IPS-NIHi7 (cell line): Measurements from ENCODE around the gene TMEM120B.

ENCODE experiments used
- DNase-seq: peaks from one replicate; pipeline ENCODE4 v3.0.0; 2012; ENCODE audit warnings: mixed read lengths; ENCODE audit errors: extremely low spot score

The TMEM120B gene

GRCh38 chr12:121792607-121793439, 80.3 kb downstream of the TMEM120B start:
- no peak for DNase-seq

DNA sequence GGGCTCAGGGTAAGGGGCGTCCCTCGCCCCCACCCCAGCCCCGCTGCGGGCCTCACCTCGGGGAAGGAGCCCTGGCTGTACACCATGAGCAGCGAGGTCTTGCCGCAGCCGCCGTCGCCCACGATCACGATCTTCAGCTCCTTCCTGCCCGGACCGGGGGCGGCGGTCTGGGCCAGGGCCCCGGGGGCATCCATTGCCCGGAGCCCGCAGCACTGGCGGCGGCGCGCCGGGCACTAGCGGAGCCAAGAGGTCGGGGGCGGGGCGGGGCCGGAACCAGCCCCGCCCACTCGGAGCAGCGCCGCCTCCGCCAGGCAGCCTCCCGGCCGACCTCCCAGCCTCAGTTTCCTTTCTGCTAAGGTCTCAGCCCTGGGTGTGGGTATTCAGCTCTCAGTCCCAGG, 80.9 kb downstream of the TMEM120B start, which contains the start of gene RHOF:
RHOF (minus strand) TSS at position 249 of the 398 bp plus-strand sequence; CDS start at position 194, 55 bp downstream.
- peak; percentile 74 for DNase-seq

DNA sequence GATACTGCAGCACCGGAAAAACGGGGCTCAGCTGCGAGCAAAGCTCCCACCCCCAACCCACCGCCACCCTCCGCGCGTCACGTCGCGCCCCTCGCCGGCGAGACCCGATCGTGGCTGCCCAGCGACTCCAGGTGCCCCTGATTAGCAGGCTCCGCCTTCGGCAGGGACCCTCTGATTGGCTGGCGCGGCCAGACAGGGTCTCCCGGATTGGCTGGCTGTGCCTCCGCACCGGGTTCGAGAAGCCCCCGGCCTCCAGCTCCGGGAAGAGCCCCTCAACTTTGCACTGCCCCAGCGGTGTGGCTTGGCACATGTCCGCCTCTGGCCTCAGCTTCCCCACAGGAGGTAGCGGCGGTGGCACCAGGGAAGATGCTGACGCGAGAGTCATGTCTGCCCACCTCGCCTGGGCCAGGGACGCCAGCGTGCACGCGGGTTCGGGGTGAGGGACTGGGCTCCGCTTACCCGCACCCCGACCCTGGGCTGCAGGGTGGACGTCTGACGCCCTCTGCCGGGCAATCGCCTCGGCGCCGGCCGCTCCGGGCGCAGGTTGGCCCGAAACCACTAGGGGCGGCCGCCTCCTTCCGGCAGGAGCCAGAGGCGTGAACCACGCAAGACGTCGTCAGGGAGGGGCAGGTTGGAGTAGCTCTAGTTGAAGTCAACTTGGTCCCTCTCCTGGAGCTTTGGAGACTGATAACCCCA, 81.4 kb downstream of the TMEM120B start:
- peak; percentile 91 for DNase-seq

DNA sequence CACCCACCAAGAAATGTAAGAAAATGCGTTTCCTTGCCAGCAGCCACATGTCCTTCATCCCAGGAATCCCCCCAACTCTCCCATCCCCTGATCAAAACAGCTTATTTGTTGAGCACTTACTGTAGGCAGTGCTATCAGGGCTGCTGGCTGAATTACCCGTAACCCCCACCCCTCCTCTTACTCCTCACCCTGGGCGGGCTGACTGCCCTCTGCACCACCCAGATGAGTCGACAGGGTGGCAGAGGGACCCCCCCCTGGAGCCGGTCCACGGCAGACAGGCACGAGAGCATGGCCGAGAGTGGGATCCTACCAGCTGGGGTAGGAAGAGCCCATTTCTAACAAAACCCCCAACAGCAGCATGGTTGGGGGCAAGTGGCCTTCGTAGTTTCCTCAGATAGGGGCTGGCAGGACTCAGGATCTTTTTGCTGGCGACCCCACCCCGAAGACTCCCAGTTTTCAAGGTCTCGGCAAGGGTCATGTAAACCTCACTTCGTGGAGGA, 82.0 kb downstream of the TMEM120B start:
- no peak for DNase-seq

DNA sequence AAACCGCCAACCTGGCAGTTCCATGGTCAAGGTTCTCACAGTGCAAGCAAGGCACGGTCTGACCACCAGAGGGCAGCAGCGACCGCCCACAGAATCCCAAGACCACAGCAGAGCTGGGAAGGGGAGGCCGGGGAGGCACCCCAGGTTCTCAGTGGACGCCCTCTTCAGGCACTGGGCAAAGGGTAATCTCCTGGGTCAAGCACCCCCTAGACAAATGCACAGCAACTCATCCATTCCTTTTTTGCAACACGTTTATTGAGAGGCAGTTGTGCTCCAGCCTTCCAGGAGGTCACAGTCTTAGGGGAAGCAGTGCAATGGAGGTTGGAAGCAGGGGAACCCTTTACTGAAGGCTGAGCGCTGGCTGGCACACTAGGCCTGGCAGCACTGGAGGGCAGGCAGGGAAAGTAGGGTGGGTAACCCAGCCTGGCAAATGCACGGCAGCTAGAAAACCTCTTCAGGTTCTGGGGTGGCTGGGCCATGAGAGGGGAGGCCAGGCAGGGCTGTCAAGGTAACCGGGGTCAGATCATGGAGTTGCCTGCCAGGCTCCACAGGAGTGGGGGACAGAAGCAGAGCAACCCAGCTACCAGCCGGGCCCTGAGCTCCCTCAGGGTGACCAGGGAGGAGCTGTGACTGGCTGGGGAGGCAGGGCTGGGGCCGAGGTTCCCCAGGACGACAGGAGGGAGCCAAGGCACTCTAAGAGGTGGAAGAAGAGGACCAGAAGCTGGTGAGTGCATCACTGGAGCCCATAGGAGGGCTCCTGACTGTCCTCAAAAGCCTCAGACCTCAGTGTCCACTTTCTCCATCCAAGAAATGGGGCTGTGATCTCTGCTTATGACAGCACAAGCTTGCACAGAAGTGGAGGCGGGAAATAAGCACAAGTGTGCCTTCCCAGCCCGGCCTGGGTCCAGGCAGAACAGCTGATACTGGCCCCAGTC, 82.7 kb downstream of the TMEM120B start:
- DNase-seq: peak; percentile 79

- peak; percentile 80 for DNase-seq
Measured at GRCh38 chr12:121796855-121797751, 84.6 kb downstream of the TMEM120B start.

DNA sequence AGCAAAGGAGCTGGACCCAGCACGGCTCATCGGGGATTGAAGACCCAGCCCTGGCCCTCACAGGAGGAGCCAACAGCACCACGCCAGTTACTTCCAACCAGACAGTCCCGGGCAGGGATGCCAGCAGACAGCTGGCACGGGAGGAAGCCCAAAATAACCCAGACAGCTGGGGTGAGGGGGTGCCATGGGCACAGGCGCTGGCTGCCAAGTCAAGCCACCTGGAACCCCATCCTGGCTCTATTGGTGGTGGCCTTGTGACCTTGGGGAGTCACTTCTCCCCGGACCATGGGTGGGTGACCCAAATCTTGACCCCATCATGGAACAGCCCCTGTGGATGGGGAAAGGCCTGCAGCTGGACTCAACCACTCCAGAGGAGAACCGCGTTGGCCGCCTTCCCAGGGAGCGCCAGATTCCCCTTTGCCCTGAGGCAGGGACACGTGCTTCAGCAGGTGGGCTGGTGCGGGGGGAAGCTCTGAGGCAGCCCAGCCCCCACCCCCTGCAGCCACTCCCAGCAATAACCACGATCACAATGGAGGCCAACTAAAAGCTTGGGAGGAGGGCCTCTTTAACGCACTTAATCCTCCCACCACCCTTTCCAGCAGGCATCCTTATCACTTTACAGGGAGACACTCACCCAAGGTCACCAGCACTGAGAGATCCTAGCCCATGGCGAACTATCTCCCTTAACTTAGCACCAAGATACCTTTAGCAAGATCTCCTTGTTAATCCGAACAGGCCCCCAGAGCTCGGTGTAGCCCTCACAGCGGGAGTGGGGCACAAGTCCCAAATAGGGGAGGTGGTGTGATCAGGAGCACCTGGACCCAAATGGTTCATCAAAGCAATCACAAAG, 85.6 kb downstream of the TMEM120B start:
- DNase-seq: no peak

GRCh38 chr12:121798787-121799155, 86.2 kb downstream of the TMEM120B start:
- DNase-seq: no peak

DNA sequence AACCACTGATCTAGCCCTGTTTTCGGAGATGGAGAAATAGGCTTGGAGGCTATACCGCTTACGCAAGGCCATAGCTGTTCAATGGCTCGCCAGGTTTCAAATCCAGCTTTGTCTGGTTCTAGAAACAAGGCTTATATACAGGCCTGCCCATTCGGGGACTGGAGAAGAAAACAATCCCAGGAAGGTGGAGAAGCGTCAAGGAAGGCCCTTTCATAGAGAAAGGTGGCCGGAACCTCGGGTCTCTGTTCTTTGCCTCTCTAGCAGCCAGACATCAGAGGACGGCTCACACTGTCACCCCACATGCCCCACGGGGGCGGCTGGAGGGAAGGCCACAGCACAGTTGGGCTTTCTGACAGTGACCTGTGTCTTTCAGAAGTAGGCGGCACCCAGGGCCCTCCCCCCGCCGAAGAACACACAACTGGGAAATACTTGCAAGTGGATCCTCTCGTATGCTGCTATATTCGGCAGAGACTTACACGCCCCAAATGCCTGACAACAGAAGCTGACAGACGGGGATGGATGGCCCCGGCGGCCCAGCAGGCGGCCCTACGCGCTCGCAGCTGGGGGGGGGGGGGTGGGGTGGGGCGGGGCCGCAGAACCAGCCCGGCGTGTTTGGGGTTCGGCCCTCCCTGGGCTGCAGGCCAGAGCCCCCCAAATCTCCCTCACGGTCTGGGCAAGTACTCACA, 86.7 kb downstream of the TMEM120B start:
- no peak for DNase-seq

GRCh38 chr12:121799842-121800693, 87.5 kb downstream of the TMEM120B start:
- DNase-seq: peak; percentile 77

GRCh38 chr12:121800694-121801594, 88.4 kb downstream of the TMEM120B start:
- DNase-seq: no peak

DNA sequence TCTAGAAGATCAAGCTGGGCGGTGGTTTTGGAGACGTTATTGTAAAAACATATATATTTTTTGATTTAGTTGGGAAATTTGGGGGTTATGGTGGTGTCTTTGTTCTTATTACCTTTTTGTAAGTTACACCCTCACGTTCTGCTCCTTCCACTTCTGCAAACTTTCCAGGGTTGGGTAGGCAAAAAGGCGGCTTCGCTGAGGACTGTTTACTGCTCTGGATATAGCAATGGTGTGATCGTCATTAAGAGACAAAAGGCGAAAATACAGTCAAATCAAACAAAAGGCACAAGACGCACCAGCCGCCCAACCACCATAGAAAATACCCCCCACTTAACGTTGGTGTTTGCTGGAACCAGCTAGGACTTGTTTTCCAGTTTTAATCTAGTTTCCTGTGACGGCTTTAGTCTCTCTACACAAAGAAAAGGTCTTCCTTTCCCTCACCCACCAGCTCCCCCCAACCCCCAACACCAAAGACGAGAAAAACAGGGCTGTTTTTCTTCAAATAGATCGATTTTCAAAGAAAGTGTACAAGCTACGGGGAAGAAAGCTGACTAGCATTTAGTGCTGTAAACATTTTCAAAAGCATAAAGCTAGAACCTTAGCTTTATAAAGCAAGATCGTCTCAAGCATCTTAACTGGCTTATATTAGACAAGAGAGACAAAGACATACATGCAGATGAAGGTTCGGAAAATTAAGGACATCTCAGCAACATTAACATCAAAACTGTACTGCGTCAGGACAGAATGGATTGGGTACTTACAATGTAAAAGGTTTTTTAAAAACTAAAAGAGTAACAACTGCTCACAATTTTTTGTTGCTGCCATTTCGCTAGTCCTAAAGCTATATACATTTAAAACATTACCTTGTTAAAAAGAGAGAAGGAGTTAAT, 89.3 kb downstream of the TMEM120B start:
- no peak for DNase-seq

GRCh38 chr12:121802485-121802842, 89.9 kb downstream of the TMEM120B start:
- DNase-seq: no peak

- peak; percentile 77 for DNase-seq
Measured at GRCh38 chr12:121802843-121803698, 90.5 kb downstream of the TMEM120B start.

- no peak for DNase-seq
Measured at GRCh38 chr12:121803861-121804416, 91.4 kb downstream of the TMEM120B start, which contains the start of gene SETD1B. SETD1B (plus strand) TSS chr12:121804009; CDS start chr12:121804738, 729 bp downstream.
